Small intestine (tissue), 7 donors: ENCODE results near the gene COL26A1. TPM values are rescaled to one million over a fixed set of nuclear protein-coding genes. Genes with fewer than 3 reads are reported as not detected.

Experiments
- DNase-seq, 2 donors: peaks; one replicate each; pipeline versions ENCODE4 v3.0.0 to v3.0.0-alpha.2; 2013
- FAIRE-seq: peaks from 2 replicates; lab custom pipeline; 2012; peaks lifted over from hg19 to GRCh38; lab: Jason Lieb, UNC
- H3K27ac ChIP-seq, 3 donors: one replicate each; pipeline ENCODE4 v1.5.1; 2013; ENCODE audit warnings: low read length in 2 of 3, mild to moderate bottlenecking in 2 of 3, control low read depth in 1 of 3, inconsistent platforms in 1 of 3, low read depth in 1 of 3, moderate library complexity in 1 of 3
- H3K27me3 ChIP-seq, 3 donors: one replicate each; pipeline ENCODE4 v1.6.1; 2013; ENCODE audit warnings: low read length in 3 of 3, inconsistent platforms in 1 of 3; ENCODE audit not compliant: control insufficient read depth in 3 of 3, insufficient read depth in 3 of 3
- H3K36me3 ChIP-seq, 3 donors: one replicate each; pipeline ENCODE4 v1.6.1; 2013; ENCODE audit warnings: low read length in 3 of 3, inconsistent platforms in 1 of 3, low read depth in 1 of 3, mild to moderate bottlenecking in 1 of 3, moderate library complexity in 1 of 3; ENCODE audit not compliant: control insufficient read depth in 3 of 3, insufficient read depth in 2 of 3
- H3K4me1 ChIP-seq, 3 donors: one replicate each; pipeline ENCODE4 v1.6.1; 2013; ENCODE audit warnings: low read length in 2 of 3, inconsistent platforms in 1 of 3, low read depth in 1 of 3, mild to moderate bottlenecking in 1 of 3, moderate library complexity in 1 of 3; ENCODE audit not compliant: control insufficient read depth in 3 of 3, insufficient read depth in 2 of 3
- H3K4me3 ChIP-seq, 3 donors: one replicate each; pipeline ENCODE4 v1.5.1; 2013; ENCODE audit warnings: low read length in 3 of 3, control low read depth in 1 of 3, inconsistent platforms in 1 of 3, low read depth in 1 of 3, mild to moderate bottlenecking in 1 of 3, moderate library complexity in 1 of 3
- H3K9me3 ChIP-seq, 2 donors: one replicate each; pipeline ENCODE4 v1.6.1; 2013; ENCODE audit warnings: low read depth in 1 of 2, low read length in 1 of 2; ENCODE audit not compliant: control insufficient read depth in 2 of 2, insufficient read depth in 1 of 2
- WGBS, 3 donors: extraction: QIAGEN DNeasy Blood & Tissue Kit; methylation state at CpG; one replicate each; pipeline ENCODE4 v1.1.7; 2013; 5-methylcytosine and 5-hydroxymethylcytosine counted together
- polyA plus RNA-seq, 4 donors: library from polyadenylated mRNA; stranded (reverse) in 3 of 4; unstranded in 1 of 4; fragments of 200-250 nt in 3 of 4; fragments of 120-200 nt in 1 of 4; gene quantifications; one replicate each; pipeline versions ENCODE4 v1.2.1 to v1.2.3, GENCODE V29; 2013
- donor health status: healthy with polysubstance abuse.
- donor health status: control.
- donor health status: control.
- donor health status: Bipolar disorder and iron deficiency.
- donor health status: healthy.

COL26A1 gene
- polyA plus RNA-seq, 4 donors, result 0.10 to 0.12 TPM; not detected in 2

DNA sequence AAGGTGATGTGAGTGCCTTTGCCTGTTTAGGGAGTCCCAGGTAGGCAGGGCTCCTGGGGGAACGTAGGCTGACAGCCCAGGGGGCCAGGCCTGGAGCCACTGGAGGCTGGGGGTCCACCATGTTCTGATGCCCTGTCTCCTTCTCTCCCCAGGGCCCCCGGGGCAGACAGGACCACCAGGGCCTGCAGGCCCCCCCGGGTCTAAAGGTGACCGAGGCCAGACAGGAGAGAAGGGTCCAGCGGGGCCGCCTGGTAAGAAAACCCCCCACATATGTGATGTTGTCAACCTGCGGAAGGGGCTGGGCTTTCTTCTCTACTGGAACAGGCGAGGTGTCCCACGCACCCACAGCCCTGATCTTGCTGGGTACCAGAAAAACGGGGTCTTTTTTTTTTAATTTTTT lies 181.2 kb downstream of the COL26A1 start:
- Histone ChIP-seq H3K4me3 (no peak overlapping the region), H3K27me3 (no peaks in the 10 kb centered on the region), H3K9me3 (no peaks in the 10 kb centered on the region), H3K4me1 (peaks cover 0 to 3% (median 0%) of the 10 kb centered on the region in 3 donors), H3K27ac (no peak overlapping the region), H3K36me3 (no peaks in the 10 kb centered on the region)
- 85 to 91% (median 87%) methylated on average over 10 of the region's 10 CpGs for WGBS, 3 donors
- FAIRE-seq, result no peak
- no peak for DNase-seq

DNA sequence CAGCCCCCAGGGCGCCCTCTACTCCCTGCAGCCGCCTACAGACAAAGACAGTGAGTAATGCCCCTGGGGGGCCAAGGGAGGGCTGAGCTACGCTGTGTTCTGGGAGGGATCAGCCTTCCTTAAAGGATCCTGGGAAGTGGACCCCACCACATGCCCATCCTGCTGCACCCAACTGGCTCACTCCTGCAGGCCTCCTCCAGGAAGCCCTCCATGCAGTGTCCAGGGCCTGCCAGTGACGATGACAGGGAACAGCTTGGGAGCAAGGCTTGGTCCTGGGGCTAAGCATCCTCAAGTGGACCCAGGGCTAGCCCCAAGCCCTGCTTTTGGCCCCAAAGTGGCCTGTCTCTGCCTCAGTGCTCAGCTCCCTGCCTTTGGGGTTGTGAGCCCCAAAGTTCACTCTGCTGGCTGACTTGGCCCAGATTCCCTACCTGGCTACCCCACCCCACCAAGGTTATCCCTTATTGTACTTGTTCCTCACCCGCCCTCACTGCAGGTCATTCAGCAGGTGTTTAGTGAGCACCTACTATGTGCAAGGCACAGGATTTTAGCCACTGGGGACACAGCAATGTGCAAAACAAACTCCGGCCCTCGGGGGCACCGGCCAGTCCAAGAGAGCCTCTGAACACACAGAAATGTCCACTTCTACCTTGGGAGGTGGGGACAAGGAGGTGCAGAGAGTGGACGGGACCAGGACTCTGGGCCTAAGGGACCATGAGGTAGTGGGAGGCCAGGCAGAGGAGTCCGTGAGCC lies 182.9 kb downstream of the COL26A1 start:
- FAIRE-seq (no peak), DNase-seq (no peak)
- H3K36me3 ChIP-seq, result no peaks in the 10 kb centered on the region
- H3K4me3 ChIP-seq, result no peak overlapping the region
- H3K27ac ChIP-seq, result no peak overlapping the region
- H3K27me3 ChIP-seq, result no peaks in the 10 kb centered on the region
- no peaks in the 10 kb centered on the region for H3K9me3 ChIP-seq
- H3K4me1 ChIP-seq, result peaks cover 0 to 3% (median 0%) of the 10 kb centered on the region in 3 donors
- WGBS, 3 donors, result 85 to 91% (median 87%) methylated on average over 10 of the region's 10 CpGs

DNA sequence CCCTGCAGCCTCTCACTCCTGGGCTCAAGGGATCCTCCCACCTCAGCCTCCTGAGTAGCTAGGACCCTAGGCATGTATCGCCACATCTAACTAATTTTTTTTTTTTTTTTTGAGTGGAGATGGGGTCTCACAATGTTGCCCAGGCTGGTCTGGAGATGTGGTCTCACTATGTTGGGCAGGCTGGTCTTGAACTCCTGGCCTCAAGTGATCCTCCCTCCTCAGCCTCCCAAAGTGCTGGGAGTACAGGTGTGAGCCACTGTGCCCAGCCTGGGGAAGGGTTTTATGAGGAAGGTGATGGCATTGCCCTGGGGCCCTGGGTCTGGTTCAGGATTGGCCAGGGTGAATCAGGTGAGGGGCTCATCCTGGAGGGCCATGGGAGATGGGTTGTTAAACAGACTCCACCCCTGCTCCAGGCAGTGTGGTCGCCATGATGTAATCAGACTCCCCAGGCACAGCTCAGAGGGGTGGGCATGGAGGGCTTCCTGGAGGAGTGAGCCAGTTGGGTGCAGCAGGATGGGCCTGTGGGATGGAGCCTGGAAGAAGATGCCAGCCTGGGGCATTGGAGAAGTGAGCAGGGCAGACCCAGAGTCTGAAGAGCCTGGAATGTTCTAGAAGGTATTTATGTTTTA lies 183.7 kb downstream of the COL26A1 start:
- 81 to 92% (median 85%) methylated on average over 2 of the region's 2 CpGs for WGBS, 3 donors
- FAIRE-seq (no peak), DNase-seq (no peak)

GRCh38 chr7:101547022-101547915 lies 184.6 kb downstream of the COL26A1 start:
- H3K9me3 ChIP-seq, result no peaks in the 10 kb centered on the region
- no peak for DNase-seq
- no peaks in the 10 kb centered on the region for H3K36me3 ChIP-seq

More for the DNA sequence above, 183.7 kb downstream of the COL26A1 start:
- Histone ChIP-seq H3K4me1 (peaks cover 0 to 3% (median 0%) of the 10 kb centered on the region in 3 donors), H3K9me3 (no peaks in the 10 kb centered on the region), H3K4me3 (no peak overlapping the region), H3K36me3 (no peaks in the 10 kb centered on the region), H3K27ac (no peak overlapping the region), H3K27me3 (no peaks in the 10 kb centered on the region)

DNA sequence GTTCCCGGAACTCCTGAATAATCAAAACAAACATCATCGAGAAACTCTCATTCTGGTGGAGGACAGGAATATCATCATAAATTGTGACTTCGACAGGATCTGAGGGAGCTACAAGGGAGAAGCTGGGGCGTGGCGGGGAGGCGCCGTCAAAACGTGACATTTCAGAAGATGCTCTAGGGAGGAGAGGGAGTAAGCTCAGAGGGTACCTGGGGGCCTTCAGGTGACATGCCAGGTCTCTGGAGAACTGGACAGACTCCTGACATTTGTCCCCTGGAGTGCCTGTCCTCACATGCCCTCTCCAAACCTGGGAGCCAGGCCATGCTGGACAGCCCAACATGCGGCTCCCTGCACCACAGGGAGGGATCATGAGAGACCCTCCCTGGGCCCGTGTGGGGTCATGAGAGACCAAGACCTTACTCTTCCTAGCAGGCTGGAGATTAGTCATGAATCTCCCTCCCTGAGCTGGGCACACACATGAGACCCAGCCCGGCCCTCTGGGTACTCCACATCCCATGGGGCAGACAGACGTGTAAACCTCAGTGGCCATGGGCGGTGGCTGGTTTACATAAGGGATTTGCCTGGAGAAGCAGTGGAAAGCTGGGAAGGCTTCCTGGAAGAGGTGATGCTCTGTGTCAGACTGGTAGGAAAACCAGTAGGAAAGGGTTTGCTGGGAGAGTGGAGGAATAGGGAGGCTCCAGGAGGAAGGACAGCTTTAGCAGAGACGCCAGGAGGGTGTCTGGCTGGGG lies 185.4 kb downstream of the COL26A1 start:
- DNase-seq, result no peak

More at GRCh38 chr7:101547022-101547915, 184.6 kb downstream of the COL26A1 start:
- no peak overlapping the region for H3K27ac ChIP-seq
- 67 to 79% (median 75%) methylated on average over 16 to 17 of the region's 17 CpGs for WGBS, 3 donors
- FAIRE-seq, result no peak
- no peaks in the 10 kb centered on the region for H3K27me3 ChIP-seq
- H3K4me3 ChIP-seq, result no peak overlapping the region
- peaks cover 0 to 3% (median 0%) of the 10 kb centered on the region in 3 donors for H3K4me1 ChIP-seq

GRCh38 chr7:101549734-101550133 lies 187.1 kb downstream of the COL26A1 start:
- Histone ChIP-seq H3K36me3 (no peaks in the 10 kb centered on the region), H3K27ac (no peak overlapping the region), H3K9me3 (no peaks in the 10 kb centered on the region), H3K27me3 (no peaks in the 10 kb centered on the region), H3K4me3 (no peak overlapping the region), H3K4me1 (no peaks in the 10 kb centered on the region)
- DNase-seq, result no peak
- WGBS, 3 donors, result 88 to 91% (median 90%) methylated on average over 5 of the region's 5 CpGs
- no peak for FAIRE-seq

More for the DNA sequence above, 185.4 kb downstream of the COL26A1 start:
- H3K27ac ChIP-seq, result no peak overlapping the region
- WGBS, 3 donors, result 71 to 82% (median 72%) methylated on average over 14 of the region's 14 CpGs
- no peaks in the 10 kb centered on the region for H3K4me1 ChIP-seq
- H3K27me3 ChIP-seq, result no peaks in the 10 kb centered on the region
- no peaks in the 10 kb centered on the region for H3K9me3 ChIP-seq
- no peak overlapping the region for H3K4me3 ChIP-seq
- no peaks in the 10 kb centered on the region for H3K36me3 ChIP-seq
- FAIRE-seq, result no peak

- FAIRE-seq (no peak), DNase-seq (no peak)
- Histone ChIP-seq H3K36me3 (no peaks in the 10 kb centered on the region), H3K27me3 (no peaks in the 10 kb centered on the region), H3K9me3 (no peaks in the 10 kb centered on the region), H3K4me1 (no peaks in the 10 kb centered on the region), H3K4me3 (no peak overlapping the region), H3K27ac (no peak overlapping the region)
- 70 to 82% (median 78%) methylated on average over 26 of the region's 26 CpGs for whole genome bisulfite sequencing, 3 donors
These were observed 188.2 kb downstream of the COL26A1 start for GRCh38 chr7:101550641-101551541.
